Dermis microvascular lymphatic vessel endothelial cell (primary cell): ENCODE results near the gene ZGLP1. TPM values are rescaled to one million over a fixed set of nuclear protein-coding genes. Genes with fewer than 3 reads are reported as not detected.
"Not testable (repeated sequence)": the region's sequence is repeated elsewhere in the genome, so short reads cannot be mapped to it uniquely, and the experiment has no call there.

Experiments used
- DNase-seq, 2 donors: peaks; one replicate each; pipeline versions ENCODE4 v3.0.0 to v3.0.0-alpha.2; 2010; ENCODE audit warnings: low read depth in 2 of 2
- total RNA-seq: library from RNA; depleted of rRNA; stranded (reverse); fragments of >200 nt; gene quantifications from 2 replicates; pipeline ENCODE4 v1.2.1, GENCODE V29; 2014

The ZGLP1 gene
- total RNA-seq, 1 donor from 2014 or later = 0.13 TPM

- no peak for DNase-seq
Observed at GRCh38 chr19:10293637-10294367, 15.8 kb downstream of the ZGLP1 start.

- no peak for DNase-seq
Observed at GRCh38 chr19:10292789-10293636, 16.6 kb downstream of the ZGLP1 start.

- peak in 1 of 2 donors; percentile 57 for DNase-seq
Observed at GRCh38 chr19:10292206-10292788, 17.3 kb downstream of the ZGLP1 start.

GRCh38 chr19:10291554-10292205, 17.9 kb downstream of the ZGLP1 start:
- DNase-seq = no peak

GRCh38 chr19:10290876-10291553, 18.6 kb downstream of the ZGLP1 start:
- DNase-seq = no peak

GRCh38 chr19:10290357-10290875, 19.2 kb downstream of the ZGLP1 start:
- no peak for DNase-seq

- no peak for DNase-seq
Observed at GRCh38 chr19:10289836-10290356, 19.7 kb downstream of the ZGLP1 start, which contains the start of gene ICAM5. Gene ICAM5, plus strand, starts transcription at chr19:10289952. Its CDS starts 92 bp downstream, at chr19:10290044.

- DNase-seq = peak in 1 of 2 donors; percentile 35
Observed at GRCh38 chr19:10289167-10289835, 20.3 kb downstream of the ZGLP1 start.

GRCh38 chr19:10288662-10289166, 20.9 kb downstream of the ZGLP1 start:
- peak in 1 of 2 donors; percentile 66 for DNase-seq

GRCh38 chr19:10286803-10287737, 22.5 kb downstream of the ZGLP1 start, which contains the start of gene ICAM4:
Gene ICAM4, plus strand, starts transcription at chr19:10286955. Its CDS starts 58 bp downstream, at chr19:10287013.
- DNase-seq = peak in 1 of 2 donors; percentile 46

GRCh38 chr19:10285393-10285792, 24.2 kb downstream of the ZGLP1 start:
- DNase-seq = no peak

- no peak for DNase-seq
Observed at GRCh38 chr19:10284960-10285278, 24.7 kb downstream of the ZGLP1 start.

- no peak for DNase-seq
Observed at GRCh38 chr19:10284065-10284959, 25.3 kb downstream of the ZGLP1 start.

GRCh38 chr19:10283301-10284064, 26.1 kb downstream of the ZGLP1 start:
- no peak for DNase-seq

GRCh38 chr19:10282043-10282442, 27.6 kb downstream of the ZGLP1 start:
- not testable (repeated sequence) for DNase-seq

- DNase-seq = no peak
Observed at GRCh38 chr19:10279737-10280442, 29.7 kb downstream of the ZGLP1 start.
